ENCODE measurements around the gene CPA1. TPM values are rescaled to one million over a fixed set of nuclear protein-coding genes. Genes with fewer than 3 reads are reported as not detected.

The CPA1 gene
- total RNA-seq, 1 donor from 2014 or later = not detected

DNA sequence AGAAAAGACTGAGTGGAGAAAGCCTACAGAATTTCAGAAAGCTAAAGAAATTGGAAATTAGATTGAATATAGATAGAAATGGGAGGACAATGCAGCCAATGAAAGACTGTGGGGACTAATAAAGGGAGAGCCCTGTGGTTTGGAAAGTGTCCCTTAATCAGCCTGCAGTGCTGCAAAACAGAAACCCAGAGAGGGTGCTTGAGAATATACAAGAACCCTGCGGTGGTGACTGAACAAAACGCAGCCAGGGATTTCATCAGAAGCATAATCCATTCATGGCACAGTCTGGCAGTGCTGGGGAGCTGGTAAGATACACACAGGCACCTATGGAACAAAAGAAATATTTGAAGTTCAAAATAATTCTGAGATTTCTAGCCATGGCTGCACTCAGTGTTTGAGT is 41.4 kb downstream of the CPA1 start:
- intact Hi-C loops (cut with micrococcal nuclease) = no loop called here
- Mint-ChIP-seq H3K27me3 (no peaks in the 10 kb centered on the region), H3K36me3 (ENCODE audit: low read depth) (no peaks in the 10 kb centered on the region), H3K4me3 (no peak overlapping the region), H3K27ac (no peak overlapping the region), H3K9me3 (no peaks in the 10 kb centered on the region), H3K4me1 (no peaks in the 10 kb centered on the region)
- no peak for TF ChIP-seq CTCF (IDR thresholded peaks at IDR 0.05)
- POLR2A ChIA-PET = no interaction called here
- CTCF ChIA-PET = no interaction called here
- no peak for ATAC-seq (ENCODE audit: low read depth)
- no peak for DNase-seq

GRCh38 chr7:130423501-130424037 is 43.3 kb downstream of the CPA1 start:
- ATAC-seq (ENCODE audit: low read depth) = no peak
- intact Hi-C loops (cut with micrococcal nuclease) = no loop called here

DNA sequence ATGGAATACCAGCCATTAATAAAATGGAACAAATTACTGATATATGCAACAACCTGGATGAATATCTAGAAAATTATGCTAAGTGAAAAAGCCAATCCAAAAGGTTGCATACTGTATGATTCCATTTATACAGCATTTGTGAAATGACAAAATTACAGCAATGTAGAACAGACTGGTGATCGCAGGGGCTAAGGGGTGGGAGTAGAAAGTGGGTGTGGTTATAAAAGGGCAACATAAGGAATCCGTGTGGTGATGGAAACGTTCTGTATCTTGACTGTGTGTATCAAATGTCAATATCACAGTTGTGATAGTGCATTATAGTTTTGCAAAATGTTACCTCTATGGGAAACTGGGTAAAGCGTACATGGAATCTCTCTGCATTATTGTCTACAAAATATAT is 45.5 kb downstream of the CPA1 start:
- Mint-ChIP-seq H3K4me3 (no peak overlapping the region), H3K27ac (no peak overlapping the region), H3K9me3 (no peaks in the 10 kb centered on the region), H3K36me3 (ENCODE audit: low read depth) (no peaks in the 10 kb centered on the region), H3K27me3 (no peaks in the 10 kb centered on the region), H3K4me1 (no peaks in the 10 kb centered on the region)
- no peak for TF ChIP-seq CTCF (IDR thresholded peaks at IDR 0.05)
- POLR2A ChIA-PET = no interaction called here
- no peak for ATAC-seq (ENCODE audit: low read depth)
- intact Hi-C loops (cut with micrococcal nuclease) = no loop called here
- no peak for DNase-seq
- CTCF ChIA-PET = no interaction called here

More at GRCh38 chr7:130423501-130424037, 43.3 kb downstream of the CPA1 start:
- H3K27me3 Mint-ChIP-seq = no peaks in the 10 kb centered on the region
- no peaks in the 10 kb centered on the region for H3K36me3 Mint-ChIP-seq (ENCODE audit: low read depth)
- no peak for TF ChIP-seq CTCF (IDR thresholded peaks at IDR 0.05)
- no peak overlapping the region for H3K27ac Mint-ChIP-seq
- no peak overlapping the region for H3K4me3 Mint-ChIP-seq
- no peaks in the 10 kb centered on the region for H3K9me3 Mint-ChIP-seq
- no peak for DNase-seq
- ChIA-PET CTCF (no interaction called here), POLR2A (no interaction called here)
- no peaks in the 10 kb centered on the region for H3K4me1 Mint-ChIP-seq

DNA sequence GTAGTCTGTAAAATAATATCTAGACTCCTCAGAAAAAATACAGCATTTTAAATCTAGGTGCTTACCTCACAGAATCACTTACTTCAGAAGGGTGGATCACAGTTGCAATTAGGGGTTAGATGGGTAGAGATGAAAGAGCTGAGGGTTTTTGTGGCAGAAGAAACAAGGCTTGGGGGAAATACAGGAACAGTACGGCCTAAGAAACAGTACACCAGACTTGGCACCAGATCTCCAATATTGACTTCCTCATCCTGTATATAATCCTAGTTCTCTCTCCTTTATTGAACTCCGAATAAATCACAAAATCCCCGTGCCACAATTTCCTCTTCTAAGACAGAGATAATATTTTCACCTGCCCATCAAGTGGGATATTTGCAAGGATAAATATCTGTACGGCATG is 46.3 kb downstream of the CPA1 start:
- H3K27me3 Mint-ChIP-seq = no peaks in the 10 kb centered on the region

GRCh38 chr7:130429019-130429418 is 48.7 kb downstream of the CPA1 start:
- CTCF ChIA-PET = no interaction called here
- no peaks in the 10 kb centered on the region for H3K36me3 Mint-ChIP-seq (ENCODE audit: low read depth)
- DNase-seq = no peak
- no peaks in the 10 kb centered on the region for H3K4me1 Mint-ChIP-seq
- no peak for ATAC-seq (ENCODE audit: low read depth)
- intact Hi-C loops (cut with micrococcal nuclease) = no loop called here
- no peaks in the 10 kb centered on the region for H3K27me3 Mint-ChIP-seq
- no peak overlapping the region for H3K27ac Mint-ChIP-seq
- no peaks in the 10 kb centered on the region for H3K9me3 Mint-ChIP-seq
- POLR2A ChIA-PET = no interaction called here
- no peak overlapping the region for H3K4me3 Mint-ChIP-seq
- TF ChIP-seq CTCF (IDR thresholded peaks at IDR 0.05) = no peak

More for the DNA sequence above, 46.3 kb downstream of the CPA1 start:
- DNase-seq = no peak
- Mint-ChIP-seq H3K4me1 (no peaks in the 10 kb centered on the region), H3K36me3 (ENCODE audit: low read depth) (no peaks in the 10 kb centered on the region), H3K27ac (no peak overlapping the region), H3K9me3 (no peaks in the 10 kb centered on the region), H3K4me3 (no peak overlapping the region)
- ChIA-PET POLR2A (no interaction called here), CTCF (no interaction called here)
- TF ChIP-seq CTCF (IDR thresholded peaks at IDR 0.05) = no peak
- ATAC-seq (ENCODE audit: low read depth) = no peak
- intact Hi-C loops (cut with micrococcal nuclease) = no loop called here

Data from activated B cell treated with CpG ODN at 0.5 μM for 24 hours (primary cell).